GM23338 (cell line): Measurements from ENCODE around the gene AHI1.

Experiments
- CTCF ChIP-seq, 2 experiments: fragments of 200-600 bp in 1 of 2; sonication (generic) in 1 of 2; conservative IDR thresholded peaks; 2 replicates each; pipeline versions ENCODE4 v1.5.1 to v1.6.1; 2016 to 2017; ENCODE audit warnings: antibody characterized with exemption in 2 of 2, low read depth in 2 of 2, mild to moderate bottlenecking in 2 of 2, moderate library complexity in 1 of 2
- ETS1 ChIP-seq: IDR thresholded peaks from 2 replicates; pipeline ENCODE4 v1.6.1; 2016; ENCODE audit warnings: antibody characterized with exemption
- EZH2 ChIP-seq: fragments of 200-600 bp; sonication (generic); IDR thresholded peaks from one replicate; pipeline ENCODE4 v1.8.0; 2017; ENCODE audit warnings: antibody characterized with exemption, mild to moderate bottlenecking, low read depth; ENCODE audit not compliant: unreplicated experiment
- JUNB ChIP-seq: IDR thresholded peaks from one replicate; pipeline ENCODE4 v1.6.1; 2016; ENCODE audit warnings: antibody characterized with exemption; ENCODE audit not compliant: unreplicated experiment
- POLR2AphosphoS5 ChIP-seq: IDR thresholded peaks from 2 replicates; pipeline ENCODE4 v1.6.1; 2016; ENCODE audit warnings: antibody characterized with exemption, low read depth
- REST ChIP-seq: IDR thresholded peaks from one replicate; pipeline ENCODE4 v1.6.1; 2018; ENCODE audit warnings: antibody characterized with exemption; ENCODE audit not compliant: unreplicated experiment

- no peak for TF ChIP-seq CTCF (conservative IDR thresholded peaks at IDR 0.05; ENCODE audit: low read depth in 2 of 2)
- no peak for TF ChIP-seq REST
- no peak for TF ChIP-seq EZH2
- no peak for TF ChIP-seq JUNB
- no peak for TF ChIP-seq ETS1
- no peak for TF ChIP-seq POLR2AphosphoS5
These were observed 207.7 kb downstream of the AHI1 start for GRCh38 chr6:135289816-135290215.
